Measurements from ENCODE around the gene PDE6C. TPM values are rescaled to one million over a fixed set of nuclear protein-coding genes. Genes with fewer than 3 reads are reported as not detected.

PDE6C gene
- polyA plus RNA-seq (ENCODE audit: insufficient read length in 3 of 3): under 1 TPM; 0.24 to 0.40 (median 0.28) TPM

GRCh38 chr10:93612311-93612710 lies at the start of gene PDE6C:
TSS of gene PDE6C (plus strand) at chr10:93612537. CDS start at chr10:93612726, 189 bp downstream.
- no peak for DNase-seq (ENCODE audit: low read depth in 3 of 3, low spot score in 2 of 3)

- DNase-seq (ENCODE audit: low read depth in 3 of 3, low spot score in 2 of 3): no peak
Observed at GRCh38 chr10:93565446-93565845, 46.9 kb upstream of the PDE6C start.

GRCh38 chr10:93566435-93567276 lies 45.7 kb upstream of the PDE6C start, which contains the start of gene FFAR4:
TSS of gene FFAR4 (plus strand) at chr10:93566665. CDS start at chr10:93566721, 56 bp downstream.
- no peak for DNase-seq (ENCODE audit: low read depth in 3 of 3, low spot score in 2 of 3)

GRCh38 chr10:93567277-93568104 lies 44.8 kb upstream of the PDE6C start:
- DNase-seq (ENCODE audit: low read depth in 3 of 3, low spot score in 2 of 3): no peak

- DNase-seq (ENCODE audit: low read depth in 3 of 3, low spot score in 2 of 3): no peak
Observed at GRCh38 chr10:93568105-93568390, 44.3 kb upstream of the PDE6C start.

- DNase-seq (ENCODE audit: low read depth in 3 of 3, low spot score in 2 of 3): no peak
Observed at GRCh38 chr10:93570383-93570782, 42.0 kb upstream of the PDE6C start.

- DNase-seq (ENCODE audit: low read depth in 3 of 3, low spot score in 2 of 3): no peak
Observed at GRCh38 chr10:93572606-93573005, 39.7 kb upstream of the PDE6C start.

- DNase-seq (ENCODE audit: low read depth in 3 of 3, low spot score in 2 of 3): no peak
Observed at GRCh38 chr10:93573051-93573909, 39.1 kb upstream of the PDE6C start.

- no peak for DNase-seq (ENCODE audit: low read depth in 3 of 3, low spot score in 2 of 3)
Observed at GRCh38 chr10:93573924-93574323, 38.4 kb upstream of the PDE6C start.

- no peak for DNase-seq (ENCODE audit: low read depth in 3 of 3, low spot score in 2 of 3)
Observed at GRCh38 chr10:93576888-93577287, 35.4 kb upstream of the PDE6C start.

GRCh38 chr10:93577565-93577964 lies 34.8 kb upstream of the PDE6C start:
- no peak for DNase-seq (ENCODE audit: low read depth in 3 of 3, low spot score in 2 of 3)

GRCh38 chr10:93579089-93579488 lies 33.2 kb upstream of the PDE6C start:
- DNase-seq (ENCODE audit: low read depth in 3 of 3, low spot score in 2 of 3): no peak

GRCh38 chr10:93579985-93580711 lies 32.2 kb upstream of the PDE6C start:
- no peak for DNase-seq (ENCODE audit: low read depth in 3 of 3, low spot score in 2 of 3)

- no peak for DNase-seq (ENCODE audit: low read depth in 3 of 3, low spot score in 2 of 3)
Observed at GRCh38 chr10:93580828-93581227, 31.5 kb upstream of the PDE6C start.

- no peak for DNase-seq (ENCODE audit: low read depth in 3 of 3, low spot score in 2 of 3)
Observed at GRCh38 chr10:93584445-93584844, 27.9 kb upstream of the PDE6C start.

- no peak for DNase-seq (ENCODE audit: low read depth in 3 of 3, low spot score in 2 of 3)
Observed at GRCh38 chr10:93589648-93590562, 22.4 kb upstream of the PDE6C start.

GRCh38 chr10:93590638-93591037 lies 21.7 kb upstream of the PDE6C start:
- no peak for DNase-seq (ENCODE audit: low read depth in 3 of 3, low spot score in 2 of 3)

GRCh38 chr10:93591065-93591808 lies 21.1 kb upstream of the PDE6C start:
- no peak for DNase-seq (ENCODE audit: low read depth in 3 of 3, low spot score in 2 of 3)

Data from right renal cortex interstitium (tissue), 3 donors.